ENCODE data around the gene PPT1. TPM values are rescaled to one million over a fixed set of nuclear protein-coding genes. Genes with fewer than 3 reads are reported as not detected.
"Not testable (repeated sequence)": the region's sequence is repeated elsewhere in the genome, so short reads cannot be mapped to it uniquely, and the experiment has no call there.

Gene PPT1
- polyA plus RNA-seq, 4 donors = 90.4 to 136 (median 105) TPM

GRCh38 chr1:40057310-40058030, 39.6 kb downstream of the PPT1 start:
- no peak for DNase-seq (ENCODE audit: low read depth in 4 of 4, low spot score in 2 of 4)

DNA sequence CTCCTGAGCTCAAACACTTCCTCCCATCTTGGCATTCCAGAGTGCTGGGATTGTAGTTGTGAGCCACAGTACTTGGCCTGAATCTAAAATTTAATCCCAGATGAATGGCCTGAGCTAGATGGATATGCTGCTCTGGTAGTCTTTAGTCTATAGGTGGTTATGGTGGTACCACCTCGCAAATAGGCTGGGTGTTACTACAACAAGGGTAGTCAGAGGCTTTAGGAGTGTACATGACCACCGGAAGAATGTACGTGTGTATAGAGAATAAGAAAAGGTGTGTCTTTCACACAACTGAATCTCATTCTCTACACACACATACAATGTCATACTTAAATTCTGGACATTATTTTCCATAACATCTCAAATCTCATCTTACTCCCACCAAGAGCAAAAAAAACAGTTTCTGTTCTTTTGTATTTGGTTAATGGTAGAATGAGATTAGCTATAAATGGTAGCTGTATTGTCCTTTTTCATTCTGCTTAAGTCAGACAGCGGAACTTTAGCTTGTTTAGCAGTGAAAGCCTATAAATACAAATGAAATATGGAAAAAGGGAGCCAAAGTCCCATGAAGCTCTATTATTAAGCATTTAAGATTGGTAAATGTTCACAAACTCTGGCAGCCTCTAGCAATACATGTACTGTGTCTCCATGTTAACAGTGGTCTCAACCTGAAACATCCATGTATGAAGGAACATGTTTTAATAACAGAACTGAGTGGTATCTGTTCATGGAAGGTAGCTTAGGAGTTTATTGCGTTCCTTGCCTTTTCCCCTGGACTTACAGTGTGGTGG, 40.3 kb downstream of the PPT1 start:
- DNase-seq (ENCODE audit: low read depth in 4 of 4, low spot score in 2 of 4) = no peak

- no peak for DNase-seq (ENCODE audit: low read depth in 4 of 4, low spot score in 2 of 4)
These were observed 43.7 kb downstream of the PPT1 start for GRCh38 chr1:40053138-40053887.

DNA sequence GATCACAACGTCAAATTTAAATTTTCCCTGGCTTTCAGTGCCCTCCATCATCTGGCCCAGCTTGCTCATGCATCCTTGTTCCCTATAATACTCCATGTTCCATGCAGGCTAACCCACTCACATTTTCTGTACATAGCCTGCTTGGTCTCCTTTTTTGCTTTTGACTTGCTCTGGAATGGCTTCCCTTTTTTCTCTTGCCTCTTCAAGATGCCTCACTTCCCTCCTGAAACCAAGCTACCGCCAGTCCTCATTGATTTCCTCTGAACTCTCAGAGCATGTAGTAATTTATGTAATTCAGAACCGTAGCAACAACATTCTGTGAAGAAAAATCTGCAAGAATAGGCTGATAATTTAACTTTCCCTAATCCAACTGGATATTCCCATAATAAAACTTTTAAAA, 46.2 kb downstream of the PPT1 start:
- DNase-seq (ENCODE audit: low read depth in 4 of 4, low spot score in 2 of 4) = no peak

DNA sequence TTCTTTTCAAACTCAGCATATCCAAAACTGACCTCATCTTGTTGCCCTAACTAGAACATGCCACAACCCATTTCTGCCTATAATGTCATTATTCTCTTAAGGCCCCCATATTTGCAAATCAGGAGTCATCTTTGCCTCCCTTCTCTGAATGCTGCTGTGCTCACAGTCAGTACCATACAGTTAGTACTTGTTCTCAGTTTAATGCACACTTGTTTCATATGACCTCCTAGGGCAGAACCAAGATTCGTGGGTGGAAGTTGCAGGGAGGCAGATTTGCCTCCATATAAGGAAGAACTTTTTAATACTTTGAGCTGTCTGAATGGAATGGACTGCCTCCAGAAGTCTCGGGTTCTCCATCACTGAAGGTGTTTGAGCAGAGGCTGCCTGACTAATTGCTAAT, 47.3 kb downstream of the PPT1 start:
- DNase-seq (ENCODE audit: low read depth in 4 of 4, low spot score in 2 of 4) = no peak

DNA sequence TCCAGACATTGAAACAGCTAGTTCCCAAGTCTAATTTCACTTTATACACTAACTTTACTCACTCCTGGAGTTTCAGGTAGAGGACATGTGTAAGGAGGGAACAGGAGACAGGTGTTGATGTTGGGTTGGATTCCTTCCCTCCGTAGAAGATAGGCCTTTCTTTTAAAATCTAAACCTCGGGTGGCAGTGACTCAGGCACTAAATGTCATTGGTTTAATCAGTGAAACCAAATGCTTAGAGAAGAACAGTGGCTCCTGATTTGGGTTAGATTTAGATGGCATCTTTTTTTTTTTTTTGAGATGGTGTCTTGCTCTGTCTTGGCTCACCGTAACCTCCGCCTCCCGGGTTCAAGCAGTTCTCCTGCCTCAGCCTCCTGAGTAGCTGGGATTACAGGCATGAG, 49.3 kb downstream of the PPT1 start:
- no peak for DNase-seq (ENCODE audit: low read depth in 4 of 4, low spot score in 2 of 4)

GRCh38 chr1:40047276-40047675, 49.8 kb downstream of the PPT1 start:
- no peak for DNase-seq (ENCODE audit: low read depth in 4 of 4, low spot score in 2 of 4)

DNA sequence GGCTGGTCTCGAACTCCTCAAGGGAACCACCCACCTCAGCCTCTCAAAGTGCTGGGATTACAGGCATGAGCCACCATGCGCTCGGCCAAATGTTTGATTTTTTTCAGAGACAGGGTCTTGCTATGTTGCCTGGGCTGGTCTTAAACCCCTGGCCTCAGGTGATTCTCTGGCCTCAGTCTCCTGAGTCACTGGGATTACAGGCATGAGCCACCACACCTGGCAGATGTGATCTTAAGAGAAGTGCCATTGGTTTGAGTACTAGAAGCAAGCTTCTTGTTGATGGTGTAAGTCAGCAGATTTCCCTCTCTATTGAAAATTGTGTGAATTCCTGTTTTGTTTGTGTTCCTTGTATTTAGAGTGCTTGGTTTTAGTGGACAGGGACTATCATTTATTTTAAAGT, 51.3 kb downstream of the PPT1 start:
- no peak for DNase-seq (ENCODE audit: low read depth in 4 of 4, low spot score in 2 of 4)

DNA sequence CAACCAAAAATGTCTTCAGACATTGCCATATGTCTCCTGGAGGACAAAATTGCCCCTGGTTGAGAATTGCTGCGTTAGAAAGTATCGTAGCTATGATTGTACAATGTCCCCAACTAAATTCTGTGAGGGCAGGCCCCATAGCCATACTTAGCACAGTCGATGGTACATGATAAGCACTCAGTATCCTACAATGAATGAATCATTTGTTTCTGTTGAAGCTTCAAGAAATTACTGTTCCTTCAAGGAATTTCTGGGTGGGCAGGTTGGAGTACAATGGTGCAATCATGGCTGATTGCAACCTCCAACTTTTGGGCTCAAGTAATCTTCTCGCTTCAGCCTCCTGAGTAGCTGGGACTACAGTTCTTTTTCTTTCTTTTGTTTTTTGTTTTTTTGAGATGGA, 51.9 kb downstream of the PPT1 start:
- no peak for DNase-seq (ENCODE audit: low read depth in 4 of 4, low spot score in 2 of 4)

GRCh38 chr1:40044110-40044509, 52.9 kb downstream of the PPT1 start:
- no peak for DNase-seq (ENCODE audit: low read depth in 4 of 4, low spot score in 2 of 4)

- no peak for DNase-seq (ENCODE audit: low read depth in 4 of 4, low spot score in 2 of 4)
These were observed 54.7 kb downstream of the PPT1 start for GRCh38 chr1:40042341-40042740.

DNA sequence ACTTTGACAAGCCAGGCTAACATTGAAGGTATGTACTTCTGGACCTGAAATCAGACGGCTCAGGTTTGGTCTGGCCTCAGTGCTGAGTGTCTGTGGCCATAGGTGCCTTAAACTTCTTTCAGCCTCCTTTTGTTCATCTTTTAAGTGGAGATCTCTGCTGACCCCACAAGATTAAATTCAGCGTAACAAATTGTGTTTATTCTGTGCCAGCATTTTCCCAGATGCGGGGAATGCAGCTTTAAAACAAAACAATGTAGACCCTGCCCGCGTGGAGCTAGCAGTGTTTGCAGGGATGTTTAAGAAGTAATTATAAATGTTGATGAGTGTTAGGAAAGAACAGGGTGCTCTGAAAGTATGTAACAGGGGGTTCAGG, 55.6 kb downstream of the PPT1 start:
- no peak for DNase-seq (ENCODE audit: low read depth in 4 of 4, low spot score in 2 of 4)

GRCh38 chr1:40040511-40041465, 56.3 kb downstream of the PPT1 start, which contains the start of gene CAP1:
TSS of gene CAP1 (plus strand) at chr1:40040729. CDS start at chr1:40059347, 18,618 bp downstream.
- DNase-seq (ENCODE audit: low read depth in 4 of 4, low spot score in 2 of 4) = peak; percentile 93 to 99 (median 98)

- peak in 3 of 4 donors; percentile 32 to 54 (median 41) for DNase-seq (ENCODE audit: low read depth in 4 of 4, low spot score in 2 of 4)
These were observed 57.1 kb downstream of the PPT1 start for GRCh38 chr1:40039757-40040510.

GRCh38 chr1:40039245-40039756, 57.8 kb downstream of the PPT1 start:
- peak in 3 of 4 donors; percentile 26 to 47 (median 37) for DNase-seq (ENCODE audit: low read depth in 4 of 4, low spot score in 2 of 4)

DNA sequence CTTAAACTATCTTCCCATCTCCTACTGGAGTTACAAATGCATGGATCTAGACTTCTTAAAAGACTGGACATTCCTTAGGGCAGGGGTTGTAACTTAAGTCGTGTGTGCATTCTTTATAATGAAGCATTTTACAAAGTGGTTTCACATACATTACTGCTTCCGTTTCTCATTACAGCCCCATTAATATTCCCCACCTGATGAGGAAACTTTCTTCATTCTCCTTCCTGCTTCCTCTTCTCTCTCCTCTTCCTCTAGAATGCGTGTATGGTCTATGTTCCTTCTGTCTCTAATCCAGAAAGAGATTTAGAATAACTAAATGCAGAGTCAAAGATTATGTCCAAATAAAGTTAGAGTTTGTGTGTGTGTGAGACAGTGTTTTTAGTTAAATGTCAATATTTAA, 58.4 kb downstream of the PPT1 start:
- no peak for DNase-seq (ENCODE audit: low read depth in 4 of 4, low spot score in 2 of 4)

DNA sequence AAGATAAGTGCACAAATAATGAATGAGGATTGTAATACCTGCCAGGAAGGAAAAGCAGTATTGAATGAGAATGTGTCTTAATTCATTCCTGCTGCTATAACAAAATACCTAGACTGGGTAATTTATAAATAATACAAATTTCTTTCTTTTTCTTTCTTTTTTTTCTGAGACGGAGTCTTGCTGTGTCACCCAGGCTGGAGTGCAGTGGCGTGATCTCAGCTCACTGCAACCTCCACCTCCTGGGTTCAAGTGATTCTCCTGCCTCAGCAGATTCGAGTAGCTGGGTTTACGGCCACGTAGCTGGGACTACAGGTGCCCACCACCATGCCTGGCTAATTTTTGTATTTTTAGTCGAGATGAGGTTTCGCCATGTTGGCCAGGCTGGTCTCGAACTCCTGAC, 59.8 kb downstream of the PPT1 start:
- DNase-seq (ENCODE audit: low read depth in 4 of 4, low spot score in 2 of 4) = not testable (repeated sequence)

DNA sequence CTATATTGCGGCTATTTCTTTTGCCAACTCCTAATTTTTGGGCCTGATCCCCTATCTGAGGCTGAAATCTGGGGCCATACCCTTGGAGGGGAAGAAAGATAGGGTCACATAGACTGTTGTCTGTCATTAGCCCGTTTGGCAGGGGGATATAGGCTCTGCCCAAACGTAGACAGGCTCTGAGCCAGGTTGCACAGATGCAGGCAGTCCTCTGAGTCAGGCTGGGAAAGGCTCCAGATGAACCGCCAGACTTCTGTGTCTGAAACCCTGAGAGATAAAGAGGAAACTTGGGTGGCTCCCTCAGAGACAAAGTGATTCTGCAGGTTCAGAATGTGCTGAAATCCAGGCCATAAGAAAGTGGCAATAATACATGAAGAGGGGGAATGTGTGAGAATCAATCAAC, 60.5 kb downstream of the PPT1 start:
- DNase-seq (ENCODE audit: low read depth in 4 of 4, low spot score in 2 of 4) = no peak

- DNase-seq (ENCODE audit: low read depth in 4 of 4, low spot score in 2 of 4) = no peak
These were observed 62.2 kb downstream of the PPT1 start for GRCh38 chr1:40034869-40035268.
